ENCODE data around the gene GPR137B. TPM values are rescaled to one million over a fixed set of nuclear protein-coding genes. Genes with fewer than 3 reads are reported as not detected.
"Not testable (repeated sequence)": the region's sequence is repeated elsewhere in the genome, so short reads cannot be mapped to it uniquely, and the experiment has no call there.

Gene GPR137B
- total RNA-seq, 1 experiment from 2014 or later: 11.4 TPM

DNA sequence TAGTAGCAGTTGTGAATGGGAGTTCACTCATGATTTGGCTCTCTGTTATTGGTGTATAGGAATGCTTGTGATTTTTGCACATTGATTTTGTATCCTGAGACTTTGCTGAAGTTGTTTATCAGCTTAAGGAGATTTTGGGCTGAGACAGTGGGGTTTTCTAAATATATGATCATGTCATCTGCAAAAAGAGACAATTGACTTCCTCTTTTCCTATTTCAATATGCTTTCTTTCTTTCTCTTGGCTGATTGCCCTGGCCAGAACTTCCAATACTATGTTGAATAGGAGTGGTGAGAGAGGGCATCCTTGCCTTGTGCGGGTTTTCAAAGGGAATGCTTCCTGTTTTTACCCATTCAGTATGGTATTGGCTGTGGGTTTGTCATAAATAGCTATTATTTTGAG is 45.7 kb downstream of the GPR137B start:
- not testable (repeated sequence) for H3K27me3 ChIP-seq (ENCODE audit: insufficient read depth, low read length); H4K20me1 ChIP-seq (ENCODE audit: insufficient read depth)

DNA sequence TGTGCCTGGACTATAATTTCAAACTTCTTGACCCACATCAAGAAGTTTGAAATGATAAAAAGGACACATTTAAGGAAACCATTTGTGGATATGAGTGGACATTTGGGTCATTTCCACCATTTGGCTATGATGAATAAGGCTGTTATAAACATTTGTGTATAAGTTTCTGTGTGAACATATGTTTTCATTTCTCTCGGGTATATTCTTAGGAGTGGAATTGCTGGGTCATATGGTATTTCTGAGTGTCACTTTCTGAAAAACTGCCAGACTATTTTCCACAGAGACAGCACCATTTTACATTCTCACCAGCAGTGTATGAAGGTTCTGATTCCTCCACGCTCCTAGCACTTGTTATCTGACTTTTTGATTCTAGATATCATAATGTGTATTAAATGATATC is 50.8 kb downstream of the GPR137B start:
- H3K9me3 ChIP-seq (ENCODE audit: control insufficient read depth in 1 of 2, insufficient read depth in 1 of 2, low read depth in 1 of 2, low read length in 2 of 2): no peaks in the 10 kb centered on the region
- ChIA-PET CTCF (no interaction called here), RAD21 (ENCODE audit: low non-redundant PET in 1 of 2, low total read pairs in 2 of 2, uncharacterized antibody in 2 of 2, unreplicated experiment in 2 of 2) (no interaction called here), POLR2A (no interaction called here)
- DNase-seq (ENCODE audit: low read depth, low spot score) (no peak), ATAC-seq (no peak)
- H3K9me2 ChIP-seq (ENCODE audit: insufficient read depth): no peaks in the 10 kb centered on the region
- H3K4me3 ChIP-seq (replicated peaks in 1 of 2; ENCODE audit: low read depth in 1 of 2, low read length in 2 of 2): no peak overlapping the region
- no peaks in the 10 kb centered on the region; a peak in 1 of 4 replicates for H3K36me3 ChIP-seq (ENCODE audit: control insufficient read depth in 1 of 2, insufficient read depth in 2 of 2, low read length in 2 of 2)
- no peaks in the 10 kb centered on the region for H3K79me2 ChIP-seq (ENCODE audit: insufficient read depth, low read length)
- H3K4me1 ChIP-seq (ENCODE audit: control insufficient read depth in 1 of 2, insufficient read depth in 2 of 2, low read length in 2 of 2): no peaks in the 10 kb centered on the region
- no peak overlapping the region for H3K4me2 ChIP-seq (ENCODE audit: low read length)
- no peaks in the 10 kb centered on the region for H3K27me3 ChIP-seq (ENCODE audit: insufficient read depth, low read length)
- TF ChIP-seq POLR2AphosphoS5 (IDR thresholded peaks at IDR 0.05; ENCODE audit: low read depth, low read length) (no peak), SP1 (IDR thresholded peaks at IDR 0.05; ENCODE audit: low read depth) (no peak)
- no peak overlapping the region for H2AFZ ChIP-seq (ENCODE audit: low read depth, low read length, poor library complexity, severe bottlenecking)
- H3K27ac ChIP-seq (ENCODE audit: low read depth, low read length): no peak overlapping the region
- H4K20me1 ChIP-seq (ENCODE audit: insufficient read depth): no peaks in the 10 kb centered on the region
- H3K9ac ChIP-seq (ENCODE audit: low read length): no peak overlapping the region
- intact Hi-C loops (cut with micrococcal nuclease): no loop called here
- no TSS peak for BruUV-seq (replicated peaks)

More for the DNA sequence above, 45.7 kb downstream of the GPR137B start:
- H3K9ac ChIP-seq (ENCODE audit: low read length); POLR2A ChIA-PET; H3K4me3 ChIP-seq (replicated peaks in 1 of 2; ENCODE audit: low read depth in 1 of 2, low read length in 2 of 2); RAD21 ChIA-PET (ENCODE audit: low non-redundant PET in 1 of 2, low total read pairs in 2 of 2, uncharacterized antibody in 2 of 2, unreplicated experiment in 2 of 2); H3K9me2 ChIP-seq (ENCODE audit: insufficient read depth); H3K4me1 ChIP-seq (ENCODE audit: control insufficient read depth in 1 of 2, insufficient read depth in 2 of 2, low read length in 2 of 2); H2AFZ ChIP-seq (ENCODE audit: low read depth, low read length, poor library complexity, severe bottlenecking); BruUV-seq (replicated peaks); H3K36me3 ChIP-seq (ENCODE audit: control insufficient read depth in 1 of 2, insufficient read depth in 2 of 2, low read length in 2 of 2); intact Hi-C loops (cut with micrococcal nuclease); H3K79me2 ChIP-seq (ENCODE audit: insufficient read depth, low read length); DNase-seq (ENCODE audit: low read depth, low spot score); CTCF ChIA-PET; ATAC-seq; H3K9me3 ChIP-seq (ENCODE audit: control insufficient read depth in 1 of 2, insufficient read depth in 1 of 2, low read depth in 1 of 2, low read length in 2 of 2); H3K4me2 ChIP-seq (ENCODE audit: low read length); H3K27ac ChIP-seq (ENCODE audit: low read depth, low read length): not testable (repeated sequence)

DNA sequence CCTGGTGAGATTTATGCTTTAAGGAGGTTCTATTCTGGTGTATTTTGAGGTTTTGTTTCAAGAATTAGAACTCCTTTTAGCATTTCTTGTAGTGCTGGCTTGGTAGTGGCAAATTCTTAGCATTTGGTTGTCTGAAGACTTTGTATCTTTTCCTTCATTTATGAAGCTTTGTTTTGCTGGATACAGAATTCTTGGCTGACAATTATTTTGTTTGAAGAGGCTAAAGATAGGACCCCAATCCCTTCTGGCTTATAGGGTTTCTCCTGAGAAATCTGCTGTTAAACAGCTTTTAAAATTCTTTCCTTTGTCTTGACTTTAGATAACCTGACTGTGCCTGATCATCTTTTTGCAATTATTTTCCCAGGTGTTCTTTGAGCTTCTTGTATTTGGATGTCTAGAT is 58.6 kb downstream of the GPR137B start:
- no peaks in the 10 kb centered on the region for H3K9me2 ChIP-seq (ENCODE audit: insufficient read depth)
- no peaks in the 10 kb centered on the region for H3K27me3 ChIP-seq (ENCODE audit: insufficient read depth, low read length)
- no peaks in the 10 kb centered on the region for H4K20me1 ChIP-seq (ENCODE audit: insufficient read depth)
- no peaks in the 10 kb centered on the region for H3K36me3 ChIP-seq (ENCODE audit: control insufficient read depth in 1 of 2, insufficient read depth in 2 of 2, low read length in 2 of 2)
- no peaks in the 10 kb centered on the region for H3K79me2 ChIP-seq (ENCODE audit: insufficient read depth, low read length)
- H3K9me3 ChIP-seq (ENCODE audit: control insufficient read depth in 1 of 2, insufficient read depth in 1 of 2, low read depth in 1 of 2, low read length in 2 of 2): no peaks in the 10 kb centered on the region
- no peak overlapping the region for H3K9ac ChIP-seq (ENCODE audit: low read length)
- ChIA-PET CTCF (no interaction called here), POLR2A (no interaction called here), RAD21 (ENCODE audit: low non-redundant PET in 1 of 2, low total read pairs in 2 of 2, uncharacterized antibody in 2 of 2, unreplicated experiment in 2 of 2) (no interaction called here)
- H3K4me1 ChIP-seq (ENCODE audit: control insufficient read depth in 1 of 2, insufficient read depth in 2 of 2, low read length in 2 of 2): no peaks in the 10 kb centered on the region
- H3K4me2 ChIP-seq (ENCODE audit: low read length): no peak overlapping the region
- TF ChIP-seq SRF (IDR thresholded peaks at IDR 0.05; ENCODE audit: low read depth) (no peak), CEBPB (IDR thresholded peaks at IDR 0.05; ENCODE audit: low read depth) (no peak), EGR1 (IDR thresholded peaks at IDR 0.05; ENCODE audit: low read depth) (no peak)
- no peak overlapping the region for H3K4me3 ChIP-seq (replicated peaks in 1 of 2; ENCODE audit: low read depth in 1 of 2, low read length in 2 of 2)
- BruUV-seq (replicated peaks): no TSS peak
- DNase-seq (ENCODE audit: low read depth, low spot score): no peak
- ATAC-seq: no peak
- no peak overlapping the region for H3K27ac ChIP-seq (ENCODE audit: low read depth, low read length)
- intact Hi-C loops (cut with micrococcal nuclease): no loop called here
- no peak overlapping the region for H2AFZ ChIP-seq (ENCODE audit: low read depth, low read length, poor library complexity, severe bottlenecking)

Data from HCT116 (cell line).